Kidney (tissue), 14 donors: Measurements from ENCODE around the gene ATXN7L1. TPM values are rescaled to one million over a fixed set of nuclear protein-coding genes. Genes with fewer than 3 reads are reported as not detected.

Experiments used
- DNase-seq, 5 donors: peaks; one replicate each; pipeline ENCODE4 v3.0.0-alpha.2; 2013 to 2020
- FAIRE-seq: peaks from 2 replicates; lab custom pipeline; 2012; peaks lifted over from hg19 to GRCh38; lab: Jason Lieb, UNC
- H3K27ac ChIP-seq, 2 donors: one replicate each; pipeline ENCODE4 v1.7.0; 2013; ENCODE audit warnings: low read depth in 2 of 2, low read length in 2 of 2, inconsistent platforms in 1 of 2
- H3K27me3 ChIP-seq: one replicate; pipeline ENCODE4 v1.7.1; 2013; ENCODE audit warnings: low read length, inconsistent platforms; ENCODE audit not compliant: control insufficient read depth, insufficient read depth
- H3K36me3 ChIP-seq, 3 donors: one replicate each; pipeline versions ENCODE4 v1.7.0 to v1.7.1; 2013; ENCODE audit warnings: low read length in 3 of 3, control low read depth in 1 of 3, inconsistent platforms in 1 of 3; ENCODE audit not compliant: insufficient read depth in 3 of 3, control insufficient read depth in 2 of 3
- H3K4me1 ChIP-seq, 3 donors: one replicate each; pipeline versions ENCODE4 v1.7.0 to v1.7.1; 2013; ENCODE audit warnings: low read length in 3 of 3, inconsistent platforms in 1 of 3, low read depth in 1 of 3; ENCODE audit not compliant: control insufficient read depth in 2 of 3, insufficient read depth in 2 of 3
- H3K4me3 ChIP-seq, 3 donors: one replicate each; pipeline versions ENCODE4 v1.7.0 to v1.8.1; 2013; ENCODE audit warnings: low read length in 3 of 3, control low read depth in 1 of 3, inconsistent platforms in 1 of 3
- H3K9ac ChIP-seq, 3 donors: one replicate each; pipeline versions ENCODE4 v1.7.0 to v1.7.1; 2013; ENCODE audit warnings: low read length in 3 of 3, control low read depth in 1 of 3, inconsistent platforms in 1 of 3
- H3K9me3 ChIP-seq, 3 donors: one replicate each; pipeline versions ENCODE4 v1.7.0 to v1.7.1; 2013; ENCODE audit warnings: low read length in 3 of 3, control low read depth in 1 of 3, inconsistent platforms in 1 of 3; ENCODE audit not compliant: control insufficient read depth in 2 of 3, insufficient read depth in 1 of 3
- intact Hi-C: fragments of 100-400 bp; cut with DNase I; formaldehyde crosslinking; loops from one replicate; pipeline ENCODE4 v1.11.1; 2022
- polyA plus RNA-seq: library from polyadenylated mRNA; stranded (reverse); fragments of 350-450 nt; fragmentation: Illumina TruSeq; extraction: RNeasy Lipid Tissue Mini Kit (QIAGEN cat#74804); gene quantifications from one replicate; pipeline ENCODE4 v1.2.3, GENCODE V29; 2014; ENCODE audit warnings: low read depth, low replicate concordance; ENCODE audit not compliant: insufficient read depth
- total RNA-seq: library from RNA; stranded (reverse); fragmentation: NEBNext Ultra II Directional; extraction: Animal tissue kit (Norgen Biotek cat#: 25700); gene quantifications from one replicate; pipeline ENCODE4 v1.2.1, GENCODE V29; 2021
- TF ChIP-seq, protein P1 (sequence below): IDR thresholded peaks from 3 replicates; pipeline ENCODE4 v1.5.1; 2012; ENCODE audit warnings: mild to moderate bottlenecking, moderate library complexity, borderline replicate concordance; ENCODE audit not compliant: insufficient read depth; ENCODE audit errors: extremely low read depth
- donor health status: control.
- donor health status: control.
- donor health status: control.
- donor health status: control.
- donor health status: control.
- donor health status: DM: yes; HTN: yes; CAD: no.
- donor health status: Normal renal cell carcinoma (clear cell type).

ATXN7L1 gene
- total and polyA plus RNA-seq, 2 donors from 2014 or later, result 12.5 to 18.5 TPM

- DNase-seq (no peak), FAIRE-seq (no peak)
- H3K27me3 ChIP-seq, result no peaks in the 10 kb centered on the region
- H3K36me3 ChIP-seq, result peaks cover 2 to 21% (median 21%) of the 10 kb centered on the region in 3 donors
- H3K27ac ChIP-seq, result no peak overlapping the region
- H3K4me1 ChIP-seq, result no peaks in the 10 kb centered on the region
- intact Hi-C loops, result no loop called here
- H3K9ac ChIP-seq, result no peak overlapping the region
- H3K4me3 ChIP-seq, result no peak overlapping the region
- TF ChIP-seq, protein P1, sequence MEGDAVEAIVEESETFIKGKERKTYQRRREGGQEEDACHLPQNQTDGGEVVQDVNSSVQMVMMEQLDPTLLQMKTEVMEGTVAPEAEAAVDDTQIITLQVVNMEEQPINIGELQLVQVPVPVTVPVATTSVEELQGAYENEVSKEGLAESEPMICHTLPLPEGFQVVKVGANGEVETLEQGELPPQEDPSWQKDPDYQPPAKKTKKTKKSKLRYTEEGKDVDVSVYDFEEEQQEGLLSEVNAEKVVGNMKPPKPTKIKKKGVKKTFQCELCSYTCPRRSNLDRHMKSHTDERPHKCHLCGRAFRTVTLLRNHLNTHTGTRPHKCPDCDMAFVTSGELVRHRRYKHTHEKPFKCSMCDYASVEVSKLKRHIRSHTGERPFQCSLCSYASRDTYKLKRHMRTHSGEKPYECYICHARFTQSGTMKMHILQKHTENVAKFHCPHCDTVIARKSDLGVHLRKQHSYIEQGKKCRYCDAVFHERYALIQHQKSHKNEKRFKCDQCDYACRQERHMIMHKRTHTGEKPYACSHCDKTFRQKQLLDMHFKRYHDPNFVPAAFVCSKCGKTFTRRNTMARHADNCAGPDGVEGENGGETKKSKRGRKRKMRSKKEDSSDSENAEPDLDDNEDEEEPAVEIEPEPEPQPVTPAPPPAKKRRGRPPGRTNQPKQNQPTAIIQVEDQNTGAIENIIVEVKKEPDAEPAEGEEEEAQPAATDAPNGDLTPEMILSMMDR, result no peak
- H3K9me3 ChIP-seq, result no peaks in the 10 kb centered on the region
These were observed 234.1 kb downstream of the ATXN7L1 start for GRCh38 chr7:105642264-105642663.

GRCh38 chr7:105640956-105641810 lies 235.2 kb downstream of the ATXN7L1 start:
- no peaks in the 10 kb centered on the region for H3K9me3 ChIP-seq
- no peaks in the 10 kb centered on the region for H3K4me1 ChIP-seq
- intact Hi-C loops, result no loop called here
- H3K27me3 ChIP-seq, result no peaks in the 10 kb centered on the region
- H3K9ac ChIP-seq, result no peak overlapping the region
- DNase-seq, result no peak
- H3K27ac ChIP-seq, result no peak overlapping the region
- peaks cover 2 to 23% (median 21%) of the 10 kb centered on the region in 3 donors for H3K36me3 ChIP-seq
- TF ChIP-seq, protein P1, result no peak
- no peak overlapping the region for H3K4me3 ChIP-seq
- no peak for FAIRE-seq

- TF ChIP-seq, protein P1, result no peak
- Histone ChIP-seq H3K9ac (no peak overlapping the region), H3K4me3 (no peak overlapping the region), H3K27ac (no peak overlapping the region), H3K4me1 (no peaks in the 10 kb centered on the region), H3K36me3 (peaks cover 2 to 27% (median 25%) of the 10 kb centered on the region in 3 donors), H3K27me3 (no peaks in the 10 kb centered on the region), H3K9me3 (no peaks in the 10 kb centered on the region)
- DNase-seq, result peak in 3 of 5 donors; percentile 23 to 57 (median 28)
- FAIRE-seq, result no peak
- intact Hi-C loops, result no loop called here
These were observed 236.5 kb downstream of the ATXN7L1 start for GRCh38 chr7:105639667-105640493.
